ENCODE measurements around the gene SART1. TPM values are rescaled to one million over a fixed set of nuclear protein-coding genes. Genes with fewer than 3 reads are reported as not detected.

The SART1 gene
- total RNA-seq, 3 donors from 2014 or later: 55.2 to 68.5 (median 55.9) TPM

GRCh38 chr11:65932558-65932919 is 29.0 kb upstream of the SART1 start:
- no peaks in the 10 kb centered on the region for H3K4me1 ChIP-seq
- no peak overlapping the region for H3K4me3 ChIP-seq
- no peaks in the 10 kb centered on the region for H3K27me3 ChIP-seq
- H3K36me3 ChIP-seq: no peaks in the 10 kb centered on the region
- intact Hi-C loops (cut with DNase I; ENCODE audit: low total_unique reads): no loop called here
- no peak overlapping the region for H3K27ac ChIP-seq
- TF ChIP-seq POLR2AphosphoS5 (IDR thresholded peaks at IDR 0.05): no peak
- no peak for TF ChIP-seq POLR2A (IDR thresholded peaks at IDR 0.05)
- no peak for TF ChIP-seq CTCF (IDR thresholded peaks at IDR 0.05)
- no peaks in the 10 kb centered on the region for H3K9me3 ChIP-seq
- DNase-seq (ENCODE audit: low spot score in 2 of 2): no peak

DNA sequence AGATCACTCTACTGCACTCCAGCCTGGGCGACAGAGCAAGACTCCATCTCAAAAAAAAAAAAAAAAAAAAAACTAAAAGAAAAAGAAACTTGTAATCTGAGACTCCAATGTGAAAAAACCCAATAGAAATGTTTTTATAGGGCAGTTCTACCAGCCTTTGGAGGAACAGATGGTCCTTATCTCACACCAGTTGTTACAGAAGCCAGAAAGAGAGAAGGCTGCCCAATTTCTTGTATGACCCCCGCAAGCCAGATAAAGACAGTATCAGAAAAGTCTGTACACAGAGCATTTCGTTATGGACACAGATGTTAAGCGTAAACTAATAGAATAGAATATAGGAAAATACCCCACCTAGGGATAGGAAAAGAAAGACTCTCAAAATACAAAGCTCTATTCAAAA is 27.5 kb upstream of the SART1 start:
- Histone ChIP-seq H3K4me3 (no peak overlapping the region), H3K27ac (no peak overlapping the region), H3K4me1 (no peaks in the 10 kb centered on the region), H3K9me3 (no peaks in the 10 kb centered on the region), H3K27me3 (no peaks in the 10 kb centered on the region), H3K36me3 (no peaks in the 10 kb centered on the region)
- no peak for DNase-seq (ENCODE audit: low spot score in 2 of 2)
- intact Hi-C loops (cut with DNase I; ENCODE audit: low total_unique reads): no loop called here
- TF ChIP-seq CTCF (IDR thresholded peaks at IDR 0.05): no peak
- TF ChIP-seq POLR2A (IDR thresholded peaks at IDR 0.05): no peak
- TF ChIP-seq POLR2AphosphoS5 (IDR thresholded peaks at IDR 0.05): no peak

DNA sequence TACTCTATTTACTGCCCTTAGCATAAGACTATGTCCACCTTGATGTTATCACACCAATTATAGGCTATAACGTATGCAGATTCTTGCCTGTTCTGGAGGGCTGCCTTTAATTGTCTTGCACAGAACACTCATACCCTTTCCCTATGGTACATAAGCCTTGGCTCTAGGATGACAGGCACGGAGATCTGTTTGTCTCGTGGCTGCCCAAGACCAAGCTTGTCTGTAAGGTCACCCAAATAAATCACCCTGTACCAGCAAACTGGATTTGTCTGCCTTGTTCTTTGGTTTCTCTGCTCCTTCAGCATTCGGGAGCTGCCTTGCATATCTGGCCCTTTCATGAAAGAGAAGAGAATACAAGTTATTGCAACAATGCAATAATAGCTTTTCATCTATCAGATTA is 23.8 kb upstream of the SART1 start:
- intact Hi-C loops (cut with DNase I; ENCODE audit: low total_unique reads): no loop called here
- DNase-seq (ENCODE audit: low spot score in 2 of 2): no peak
- Histone ChIP-seq H3K27me3 (no peaks in the 10 kb centered on the region), H3K4me1 (no peaks in the 10 kb centered on the region), H3K4me3 (no peak overlapping the region), H3K9me3 (no peaks in the 10 kb centered on the region), H3K27ac (no peak overlapping the region), H3K36me3 (no peaks in the 10 kb centered on the region)
- no peak for TF ChIP-seq POLR2AphosphoS5 (IDR thresholded peaks at IDR 0.05)
- TF ChIP-seq CTCF (IDR thresholded peaks at IDR 0.05): no peak
- no peak for TF ChIP-seq POLR2A (IDR thresholded peaks at IDR 0.05)

- Histone ChIP-seq H3K36me3 (no peaks in the 10 kb centered on the region), H3K27me3 (no peaks in the 10 kb centered on the region), H3K27ac (no peak overlapping the region), H3K4me1 (no peaks in the 10 kb centered on the region), H3K9me3 (no peaks in the 10 kb centered on the region), H3K4me3 (no peak overlapping the region)
- DNase-seq (ENCODE audit: low spot score in 2 of 2): no peak
- TF ChIP-seq CTCF (IDR thresholded peaks at IDR 0.05) (no peak), POLR2A (IDR thresholded peaks at IDR 0.05) (no peak), POLR2AphosphoS5 (IDR thresholded peaks at IDR 0.05) (no peak)
- intact Hi-C loops (cut with DNase I; ENCODE audit: low total_unique reads): no loop called here
These were observed 19.7 kb upstream of the SART1 start for GRCh38 chr11:65941720-65942310.

GRCh38 chr11:65942531-65942930 is 19.0 kb upstream of the SART1 start:
- TF ChIP-seq CTCF (IDR thresholded peaks at IDR 0.05) (no peak), POLR2A (IDR thresholded peaks at IDR 0.05) (no peak), POLR2AphosphoS5 (IDR thresholded peaks at IDR 0.05) (no peak)
- Histone ChIP-seq H3K27ac (no peak overlapping the region), H3K36me3 (no peaks in the 10 kb centered on the region), H3K4me3 (no peak overlapping the region), H3K9me3 (no peaks in the 10 kb centered on the region), H3K27me3 (peaks cover 0 to under 1% of the 10 kb centered on the region in 2 donors), H3K4me1 (no peaks in the 10 kb centered on the region)
- intact Hi-C loops (cut with DNase I; ENCODE audit: low total_unique reads): no loop called here
- no peak for DNase-seq (ENCODE audit: low spot score in 2 of 2)

All from breast epithelium (tissue), 4 donors.